BJ (cell line): Measurements from ENCODE around the gene PTGIS. TPM values are rescaled to one million over a fixed set of nuclear protein-coding genes. Genes with fewer than 3 reads are reported as not detected.

Experiments used
- CTCF ChIA-PET: fragments of 350-600 bp; formaldehyde crosslinking; extraction: SDS; loops from one replicate; lab custom pipeline; 2021; ENCODE audit warnings: antibody characterized with exemption, inconsistent platforms; lab: Yijun Ruan, JAX
- POLR2A ChIA-PET: fragments of 300-600 bp; sonication (Branson Sonifier 250); formaldehyde crosslinking; extraction: SDS; loops from one replicate; lab custom pipeline; 2021; ENCODE audit warnings: antibody characterized with exemption; lab: Charles Lee
- DNase-seq: peaks from one replicate; pipeline ENCODE4 v3.0.0-alpha.2; 2011; ENCODE audit warnings: low read depth
- H3K27me3 ChIP-seq: 2 replicates; pipeline ENCODE4 v1.6.0; 2011; ENCODE audit warnings: low read length; ENCODE audit not compliant: control insufficient read depth, insufficient read depth
- H3K36me3 ChIP-seq: 2 replicates; pipeline ENCODE4 v1.5.1; 2011; ENCODE audit warnings: low read length; ENCODE audit not compliant: control insufficient read depth, insufficient read depth
- H3K4me3 ChIP-seq: 2 replicates; pipeline ENCODE4 v1.5.1; 2011; ENCODE audit warnings: low read depth, mild to moderate bottlenecking, control low read depth, low read length
- CTCF ChIP-seq: IDR thresholded peaks from 2 replicates; pipeline ENCODE4 v1.5.1; 2011; ENCODE audit warnings: low read depth, mild to moderate bottlenecking, control low read depth, inconsistent platforms, low read length, moderate library complexity; ENCODE audit not compliant: insufficient read depth
- polyA plus RNA-seq: library from polyadenylated mRNA; depleted of rRNA; stranded (reverse); fragments of >200 nt; gene quantifications from 2 replicates; pipeline ENCODE4 v1.2.3, GENCODE V29; 2011; rRNA removed

PTGIS gene
- polyA plus RNA-seq, 1 experiment, result 39.0 TPM

GRCh38 chr20:49460131-49460530 is 107.8 kb downstream of the PTGIS start:
- no peak overlapping the region for H3K4me3 ChIP-seq
- no peak for DNase-seq
- no peaks in the 10 kb centered on the region for H3K36me3 ChIP-seq
- POLR2A ChIA-PET, result no interaction called here
- H3K27me3 ChIP-seq, result peaks cover 20% of the 10 kb centered on the region
- CTCF ChIA-PET, result no interaction called here
- no peak for TF ChIP-seq CTCF

GRCh38 chr20:49459684-49460083 is 108.3 kb downstream of the PTGIS start:
- TF ChIP-seq CTCF, result no peak
- POLR2A ChIA-PET, result interaction anchor here (0.6 kb wide), 1 partner anchor 19 kb away, joined by 3 read pairs; no protein-coding TSS in a partner anchor
- Histone ChIP-seq H3K27me3 (peaks cover 20% of the 10 kb centered on the region), H3K4me3 (no peak overlapping the region), H3K36me3 (no peaks in the 10 kb centered on the region)
- no peak for DNase-seq
- CTCF ChIA-PET, result no interaction called here

GRCh38 chr20:49457444-49457843 is 110.5 kb downstream of the PTGIS start:
- CTCF ChIA-PET, result interaction anchor here (1.5 kb wide), 1 partner anchor 27 kb away, joined by 4 read pairs; no protein-coding TSS in a partner anchor
- Histone ChIP-seq H3K27me3 (peaks cover 25% of the 10 kb centered on the region), H3K36me3 (no peaks in the 10 kb centered on the region), H3K4me3 (no peak overlapping the region)
- no peak for TF ChIP-seq CTCF
- POLR2A ChIA-PET, result no interaction called here
- DNase-seq, result no peak

- ChIA-PET CTCF (interaction anchor here (1.5 kb wide), 1 partner anchor 28 kb away, joined by 4 read pairs; no protein-coding TSS in a partner anchor), POLR2A (no interaction called here)
- TF ChIP-seq CTCF, result no peak
- no peak for DNase-seq
- no peaks in the 10 kb centered on the region for H3K36me3 ChIP-seq
- peaks cover 25% of the 10 kb centered on the region for H3K27me3 ChIP-seq
- H3K4me3 ChIP-seq, result no peak overlapping the region
Observed at GRCh38 chr20:49456646-49457045, 111.3 kb downstream of the PTGIS start.

GRCh38 chr20:49455691-49456090 is 112.2 kb downstream of the PTGIS start:
- Histone ChIP-seq H3K36me3 (no peaks in the 10 kb centered on the region), H3K4me3 (no peak overlapping the region), H3K27me3 (peaks cover 23% of the 10 kb centered on the region)
- POLR2A ChIA-PET, result no interaction called here
- no peak for DNase-seq
- no peak for TF ChIP-seq CTCF
- CTCF ChIA-PET, result no interaction called here

Other genes starting within 250 kb of the PTGIS start
- 0.12 and 0.13 TPM in 2 replicates for gene KCNB1, start 85.5 kb downstream of the PTGIS start, polyA plus RNA-seq
- gene B4GALT5, start 145.7 kb upstream of the PTGIS start, polyA plus RNA-seq, result 26.7 and 32.5 TPM in 2 replicates
- 2.9 and 3.3 TPM in 2 replicates for gene SLC9A8, start 244.7 kb upstream of the PTGIS start, polyA plus RNA-seq